ENCODE data around the gene BOD1L1.
A peak's percentile ranks its signal among the peaks of the same experiment; 100 is the strongest.

The BOD1L1 gene

GRCh38 chr4:13546142-13546940 lies 81.2 kb downstream of the BOD1L1 start:
- Histone ChIP-seq H3K4me3 (ENCODE audit: low read length) (peak overlapping the region; percentile 79; the same call in 1 of the 2 replicates), H3K27me3 (replicated peaks; ENCODE audit: insufficient read depth, low read length) (peaks cover 17% of the 10 kb centered on the region; the same call in 1 of the 2 replicates), H4K20me1 (ENCODE audit: insufficient read depth, low read length) (no peaks in the 10 kb centered on the region), H3F3A (ENCODE audit: insufficient read depth, low read length) (peaks cover 5% of the 10 kb centered on the region), H2AFZ (ENCODE audit: low read length) (peak overlapping the region; percentile 95; the same call in 1 of the 2 replicates), H3K27ac (ENCODE audit: low read length) (no peak overlapping the region), H3K9ac (ENCODE audit: low read length) (no peak overlapping the region), H3K36me3 (replicated peaks; ENCODE audit: insufficient read depth, low read length) (no peaks in the 10 kb centered on the region), H3K4me2 (ENCODE audit: low read depth, low read length) (peak overlapping the region; percentile 92; the same call in 1 of the 2 replicates), H3K9me2 (replicated peaks; ENCODE audit: insufficient read depth, low read length) (no peaks in the 10 kb centered on the region), H3K4me1 (ENCODE audit: low read length) (peaks cover 5% of the 10 kb centered on the region), H3K79me2 (ENCODE audit: low read length) (no peaks in the 10 kb centered on the region), H3K9me3 (replicated peaks; ENCODE audit: insufficient read depth, low read length) (no peaks in the 10 kb centered on the region)
- DNase-seq = no peak
- TF ChIP-seq EZH2phosphoT487 (IDR thresholded peaks at IDR 0.05; ENCODE audit: low read length) = no peak
- TF ChIP-seq EZH2 (optimal IDR thresholded peaks at IDR 0.05; ENCODE audit: low read depth, low read length) = no peak
- TF ChIP-seq, protein P1, sequence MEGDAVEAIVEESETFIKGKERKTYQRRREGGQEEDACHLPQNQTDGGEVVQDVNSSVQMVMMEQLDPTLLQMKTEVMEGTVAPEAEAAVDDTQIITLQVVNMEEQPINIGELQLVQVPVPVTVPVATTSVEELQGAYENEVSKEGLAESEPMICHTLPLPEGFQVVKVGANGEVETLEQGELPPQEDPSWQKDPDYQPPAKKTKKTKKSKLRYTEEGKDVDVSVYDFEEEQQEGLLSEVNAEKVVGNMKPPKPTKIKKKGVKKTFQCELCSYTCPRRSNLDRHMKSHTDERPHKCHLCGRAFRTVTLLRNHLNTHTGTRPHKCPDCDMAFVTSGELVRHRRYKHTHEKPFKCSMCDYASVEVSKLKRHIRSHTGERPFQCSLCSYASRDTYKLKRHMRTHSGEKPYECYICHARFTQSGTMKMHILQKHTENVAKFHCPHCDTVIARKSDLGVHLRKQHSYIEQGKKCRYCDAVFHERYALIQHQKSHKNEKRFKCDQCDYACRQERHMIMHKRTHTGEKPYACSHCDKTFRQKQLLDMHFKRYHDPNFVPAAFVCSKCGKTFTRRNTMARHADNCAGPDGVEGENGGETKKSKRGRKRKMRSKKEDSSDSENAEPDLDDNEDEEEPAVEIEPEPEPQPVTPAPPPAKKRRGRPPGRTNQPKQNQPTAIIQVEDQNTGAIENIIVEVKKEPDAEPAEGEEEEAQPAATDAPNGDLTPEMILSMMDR (IDR thresholded peaks at IDR 0.05; ENCODE audit: low read length) = no peak

- Histone ChIP-seq H3K36me3 (replicated peaks; ENCODE audit: insufficient read depth, low read length) (no peaks in the 10 kb centered on the region), H3K27me3 (replicated peaks; ENCODE audit: insufficient read depth, low read length) (peaks cover 23% of the 10 kb centered on the region), H3K27ac (ENCODE audit: low read length) (no peak overlapping the region), H3K9me3 (replicated peaks; ENCODE audit: insufficient read depth, low read length) (no peaks in the 10 kb centered on the region), H3F3A (ENCODE audit: insufficient read depth, low read length) (peaks cover 5% of the 10 kb centered on the region), H3K9ac (ENCODE audit: low read length) (no peak overlapping the region), H3K4me1 (ENCODE audit: low read length) (peaks cover 5% of the 10 kb centered on the region), H3K79me2 (ENCODE audit: low read length) (no peaks in the 10 kb centered on the region), H3K9me2 (replicated peaks; ENCODE audit: insufficient read depth, low read length) (no peaks in the 10 kb centered on the region), H3K4me2 (ENCODE audit: low read depth, low read length) (no peak overlapping the region), H2AFZ (ENCODE audit: low read length) (no peak overlapping the region), H4K20me1 (ENCODE audit: insufficient read depth, low read length) (no peaks in the 10 kb centered on the region), H3K4me3 (ENCODE audit: low read length) (no peak overlapping the region)
- TF ChIP-seq, protein P1 (IDR thresholded peaks at IDR 0.05; ENCODE audit: low read length) = no peak
- TF ChIP-seq EZH2 (optimal IDR thresholded peaks at IDR 0.05; ENCODE audit: low read depth, low read length) = no peak
- TF ChIP-seq EZH2phosphoT487 (IDR thresholded peaks at IDR 0.05; ENCODE audit: low read length) = no peak
- DNase-seq = no peak
Measured at GRCh38 chr4:13545394-13545808, 82.1 kb downstream of the BOD1L1 start.

DNA sequence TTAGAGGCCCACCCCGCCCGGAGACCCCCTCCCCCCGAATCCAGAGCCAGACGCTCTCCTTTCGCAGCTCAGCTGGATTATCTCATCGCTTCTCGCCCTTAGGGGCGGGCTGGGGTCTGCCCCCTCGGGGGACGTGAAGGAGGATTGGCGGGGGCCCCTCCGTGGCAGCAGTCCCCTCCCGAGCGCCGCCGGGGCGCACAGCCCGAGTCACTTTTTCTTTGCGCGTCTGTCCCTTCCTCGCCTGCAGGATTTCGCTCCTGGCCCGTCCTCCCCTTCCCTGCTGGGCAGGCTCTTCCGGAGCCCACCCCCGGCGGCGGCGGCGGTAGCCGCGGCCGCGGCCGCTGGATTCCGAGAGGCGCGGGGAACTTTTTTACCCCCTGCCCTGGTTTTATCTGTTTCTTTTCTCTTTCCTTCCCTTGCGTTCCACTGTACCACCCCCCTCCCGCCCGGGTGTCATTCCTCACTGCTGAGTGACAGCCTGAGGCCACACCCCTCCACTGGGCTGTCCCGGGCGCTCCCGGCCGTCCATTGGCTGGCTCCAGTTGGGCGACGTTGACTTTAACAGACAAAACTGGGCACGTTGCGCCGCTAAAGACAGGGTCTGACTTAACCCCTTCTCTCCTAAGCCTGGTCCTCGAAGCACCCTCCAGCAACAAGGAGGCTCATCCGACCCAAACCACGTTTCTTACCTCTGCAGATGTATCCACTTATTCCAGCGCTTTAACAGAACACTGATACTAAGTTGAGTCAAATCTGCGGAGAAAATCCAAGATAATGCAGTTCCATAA lies 82.7 kb downstream of the BOD1L1 start:
- no peaks in the 10 kb centered on the region for H3K79me2 ChIP-seq (ENCODE audit: low read length)
- DNase-seq = no peak
- H3K9ac ChIP-seq (ENCODE audit: low read length) = no peak overlapping the region
- TF ChIP-seq, protein P1 (IDR thresholded peaks at IDR 0.05; ENCODE audit: low read length) = no peak
- TF ChIP-seq EZH2phosphoT487 (IDR thresholded peaks at IDR 0.05; ENCODE audit: low read length) (no peak), EZH2 (optimal IDR thresholded peaks at IDR 0.05; ENCODE audit: low read depth, low read length) (no peak)
- H3K27me3 ChIP-seq (replicated peaks; ENCODE audit: insufficient read depth, low read length) = peaks cover 25% of the 10 kb centered on the region
- H3K9me2 ChIP-seq (replicated peaks; ENCODE audit: insufficient read depth, low read length) = no peaks in the 10 kb centered on the region
- peaks cover 5% of the 10 kb centered on the region for H3F3A ChIP-seq (ENCODE audit: insufficient read depth, low read length)
- H3K4me2 ChIP-seq (ENCODE audit: low read depth, low read length) = no peak overlapping the region
- no peak overlapping the region for H3K27ac ChIP-seq (ENCODE audit: low read length)
- no peak overlapping the region for H2AFZ ChIP-seq (ENCODE audit: low read length)
- no peaks in the 10 kb centered on the region for H3K36me3 ChIP-seq (replicated peaks; ENCODE audit: insufficient read depth, low read length)
- no peaks in the 10 kb centered on the region for H4K20me1 ChIP-seq (ENCODE audit: insufficient read depth, low read length)
- peaks cover 5% of the 10 kb centered on the region for H3K4me1 ChIP-seq (ENCODE audit: low read length)
- H3K9me3 ChIP-seq (replicated peaks; ENCODE audit: insufficient read depth, low read length) = no peaks in the 10 kb centered on the region
- no peak overlapping the region for H3K4me3 ChIP-seq (ENCODE audit: low read length)

All from MM.1S (cell line).